Middle frontal gyrus (tissue), 1 donor: ENCODE results near the gene FBLN5.

Experiments used
- DNase-seq: peaks from one replicate; pipeline ENCODE4 v3.0.0-alpha.2; 2015; ENCODE audit warnings: low spot score; ENCODE audit errors: extremely low spot score

The FBLN5 gene, protein sequence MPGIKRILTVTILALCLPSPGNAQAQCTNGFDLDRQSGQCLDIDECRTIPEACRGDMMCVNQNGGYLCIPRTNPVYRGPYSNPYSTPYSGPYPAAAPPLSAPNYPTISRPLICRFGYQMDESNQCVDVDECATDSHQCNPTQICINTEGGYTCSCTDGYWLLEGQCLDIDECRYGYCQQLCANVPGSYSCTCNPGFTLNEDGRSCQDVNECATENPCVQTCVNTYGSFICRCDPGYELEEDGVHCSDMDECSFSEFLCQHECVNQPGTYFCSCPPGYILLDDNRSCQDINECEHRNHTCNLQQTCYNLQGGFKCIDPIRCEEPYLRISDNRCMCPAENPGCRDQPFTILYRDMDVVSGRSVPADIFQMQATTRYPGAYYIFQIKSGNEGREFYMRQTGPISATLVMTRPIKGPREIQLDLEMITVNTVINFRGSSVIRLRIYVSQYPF

DNA sequence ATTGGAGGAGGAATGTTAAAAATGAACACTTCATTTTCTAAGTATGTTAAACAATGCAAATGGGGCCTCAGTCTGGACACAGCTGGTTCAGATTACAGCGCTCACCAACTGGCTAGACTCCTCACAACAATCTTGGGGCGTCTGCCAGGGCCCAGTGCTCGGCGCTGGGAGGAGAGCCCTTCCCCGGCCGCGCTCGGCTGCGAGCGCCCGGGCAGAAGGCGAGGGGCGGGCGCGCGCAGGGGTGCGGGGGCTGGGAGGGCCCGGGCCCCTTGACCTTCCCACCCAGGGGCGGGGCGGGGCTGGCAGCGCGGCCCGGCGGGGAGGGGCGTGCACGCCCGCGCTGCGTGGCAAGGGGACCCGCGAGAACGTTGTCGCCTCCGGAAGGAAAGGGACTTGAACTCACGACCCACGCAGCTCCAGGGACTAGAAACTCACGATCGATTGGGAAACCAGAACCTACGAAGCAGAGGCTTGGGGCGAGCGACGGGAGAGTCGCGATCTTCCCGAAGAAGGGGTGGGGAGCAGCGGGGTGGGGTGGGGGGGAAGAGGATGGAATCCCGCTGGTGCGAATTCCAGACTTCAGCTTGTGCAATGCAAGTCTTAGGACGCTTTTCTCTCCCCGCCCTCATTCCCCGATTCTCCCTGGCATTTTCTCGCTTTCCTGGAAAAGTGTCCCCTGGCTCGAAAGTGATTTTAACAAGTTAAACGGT lies at the start of gene FBLN5:
Gene FBLN5, minus strand, starts transcription at position 220 of the 710 bp plus-strand sequence. CDS start 465 bp downstream, outside the sequence.
- no peak for DNase-seq

GRCh38 chr14:91996948-91997371 lies 49.5 kb upstream of the FBLN5 start:
- DNase-seq = no peak

- no peak for DNase-seq
Observed at GRCh38 chr14:91987192-91987591, 39.7 kb upstream of the FBLN5 start.

DNA sequence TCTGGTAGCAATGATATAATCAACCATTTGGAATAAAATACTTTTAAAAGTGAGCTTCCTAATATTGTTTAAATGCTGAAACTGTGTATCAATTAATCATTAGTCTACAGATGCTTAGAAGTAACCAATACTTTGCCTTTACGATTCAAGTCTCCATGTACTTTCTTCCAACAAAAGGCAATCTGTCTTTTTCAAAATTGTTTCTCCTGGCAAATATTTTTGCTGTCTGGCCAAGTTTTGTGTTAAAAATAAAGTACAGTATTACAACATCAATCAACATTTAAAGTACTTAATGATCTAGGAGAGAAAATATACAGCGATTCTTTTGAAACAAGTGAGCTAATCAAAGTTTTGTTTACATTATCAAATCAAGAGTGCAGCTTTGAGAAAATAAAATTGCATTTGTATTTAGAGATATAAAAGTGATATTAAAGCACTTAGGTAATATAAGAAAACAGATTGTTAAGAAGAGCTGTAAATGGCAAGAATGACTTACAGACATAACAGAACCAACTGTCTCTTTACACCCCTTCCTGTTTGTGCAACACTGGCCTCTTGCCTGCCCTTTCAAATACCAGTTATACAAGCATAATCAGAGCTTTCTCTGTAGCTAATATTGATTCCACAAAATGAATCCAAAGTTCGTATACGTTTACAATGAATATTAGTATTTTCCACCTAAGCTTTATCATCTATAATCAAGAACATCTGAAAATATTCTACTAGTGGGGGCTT lies 38.2 kb upstream of the FBLN5 start:
- DNase-seq = no peak

DNA sequence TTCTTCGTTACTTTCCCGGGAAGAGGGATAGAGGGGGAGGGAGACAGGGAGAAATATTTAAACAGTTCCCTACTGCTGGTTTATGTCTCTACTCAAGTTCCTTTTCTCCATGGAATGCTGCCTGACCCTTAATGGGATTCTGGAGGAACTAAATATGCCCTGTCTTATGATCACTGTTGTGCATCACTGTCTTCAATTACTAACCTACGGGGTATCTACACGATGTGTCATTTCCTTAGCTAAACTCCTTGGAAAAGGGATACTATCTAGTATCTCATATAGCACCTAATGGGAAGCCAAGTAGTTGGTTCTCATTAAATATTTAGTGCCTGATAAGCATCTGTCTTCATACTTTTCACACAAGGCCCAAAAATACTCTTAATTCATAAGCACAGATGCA lies 37.5 kb upstream of the FBLN5 start:
- DNase-seq = no peak

- DNase-seq = no peak
Observed at GRCh38 chr14:91983588-91983987, 36.1 kb upstream of the FBLN5 start.

DNA sequence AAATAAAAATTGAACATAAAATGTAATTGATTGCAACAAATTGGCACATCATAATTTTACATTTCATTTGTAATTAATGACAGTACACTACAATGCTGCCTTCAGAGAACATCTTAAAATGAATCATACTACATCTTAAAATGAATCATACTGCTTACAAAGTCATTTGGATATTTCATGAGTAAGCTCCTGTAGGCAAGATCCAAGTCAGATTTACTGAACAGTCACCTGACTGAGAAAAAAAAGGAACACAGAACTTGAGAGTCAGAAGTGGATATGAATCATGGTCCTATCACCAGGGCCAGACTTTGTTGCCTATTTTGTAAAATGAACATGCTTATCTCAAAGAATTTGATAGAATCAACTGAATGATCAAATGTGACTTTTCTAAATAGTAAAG lies 32.7 kb upstream of the FBLN5 start:
- DNase-seq = no peak

GRCh38 chr14:91977884-91978283 lies 30.4 kb upstream of the FBLN5 start:
- no peak for DNase-seq

- no peak for DNase-seq
Observed at GRCh38 chr14:91975763-91976162, 28.3 kb upstream of the FBLN5 start.

DNA sequence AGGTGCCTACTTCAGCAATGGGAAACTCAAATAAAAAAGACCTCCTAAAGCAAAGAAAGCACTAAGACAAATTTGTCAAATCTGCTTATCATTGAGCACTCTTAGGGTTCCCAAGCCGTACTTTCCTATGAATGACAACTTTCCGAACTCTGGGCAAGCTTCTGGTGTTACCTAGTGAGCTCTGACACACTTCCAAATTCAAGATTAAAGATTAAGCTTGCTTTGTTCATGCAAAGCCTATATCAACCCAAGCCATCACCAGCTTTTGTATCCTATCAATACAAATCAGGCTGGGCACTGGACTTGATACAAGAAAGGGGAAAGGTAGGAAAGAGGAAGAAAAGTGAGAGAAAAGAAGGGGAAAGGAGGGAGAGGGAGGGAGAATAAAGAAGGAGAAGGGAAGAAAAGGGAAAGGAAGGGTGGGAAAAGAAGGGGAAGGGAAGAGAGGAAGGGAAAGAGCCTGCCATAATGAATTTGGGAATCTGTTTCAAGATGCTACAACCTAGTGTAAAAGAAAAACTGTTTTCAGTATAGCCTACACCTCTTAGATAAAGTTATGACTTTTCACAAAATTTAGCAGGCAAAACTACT lies 23.8 kb upstream of the FBLN5 start:
- DNase-seq = no peak

DNA sequence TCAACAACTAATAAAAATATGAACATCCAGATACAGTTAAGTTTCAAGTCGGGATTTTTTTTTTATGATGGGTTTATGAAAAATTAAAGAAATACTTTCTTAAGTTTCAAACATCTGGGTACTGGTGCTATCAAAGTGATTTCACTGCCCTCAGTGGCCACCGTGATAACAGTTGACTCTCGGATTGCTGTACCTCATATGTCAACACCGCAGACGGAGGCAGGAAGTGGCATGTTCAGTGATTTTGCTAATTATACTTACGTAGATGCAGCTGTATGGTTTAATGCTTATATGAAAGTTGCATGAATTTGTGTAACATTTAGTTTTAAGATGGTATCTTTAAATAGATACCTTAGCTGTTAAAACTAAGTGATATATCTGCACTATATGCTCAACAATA lies 20.8 kb upstream of the FBLN5 start:
- no peak for DNase-seq

DNA sequence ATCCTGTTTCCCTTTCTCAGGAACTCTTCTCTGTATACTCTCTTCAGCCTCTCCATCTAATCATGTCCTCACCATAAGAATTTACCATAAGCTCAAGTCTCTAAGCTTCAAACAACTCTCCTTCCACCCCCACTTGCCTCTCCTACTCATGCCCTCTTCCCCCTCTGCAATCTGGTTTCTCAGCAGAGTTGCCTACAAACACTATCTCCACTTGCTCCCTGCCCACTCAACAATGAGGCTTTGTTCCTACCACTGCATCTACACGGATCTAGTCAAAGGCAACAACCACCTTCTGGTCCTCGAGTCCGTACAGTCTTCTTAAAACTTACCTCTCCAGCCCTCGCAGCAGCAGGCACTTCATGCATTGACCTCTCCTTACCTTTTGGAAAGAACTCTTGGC lies 17.2 kb upstream of the FBLN5 start:
- no peak for DNase-seq

DNA sequence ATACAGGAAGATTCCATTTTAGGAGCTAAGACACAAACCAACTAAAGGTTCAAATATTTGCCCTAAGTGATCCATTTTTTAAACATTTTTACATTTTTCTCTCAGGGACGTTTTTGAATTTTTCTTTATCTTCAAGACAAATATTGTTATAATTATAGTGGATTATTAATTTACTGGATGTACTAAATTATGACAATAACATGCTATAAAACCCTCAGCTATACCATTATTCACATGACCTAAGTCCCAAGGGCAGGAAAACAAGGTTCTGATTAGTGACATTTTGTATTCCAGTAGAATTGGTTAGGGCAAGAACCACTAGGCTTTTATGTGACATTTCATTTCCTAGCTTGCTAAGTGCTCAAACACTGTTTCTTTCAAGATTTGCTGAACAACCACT lies 16.5 kb upstream of the FBLN5 start:
- no peak for DNase-seq

DNA sequence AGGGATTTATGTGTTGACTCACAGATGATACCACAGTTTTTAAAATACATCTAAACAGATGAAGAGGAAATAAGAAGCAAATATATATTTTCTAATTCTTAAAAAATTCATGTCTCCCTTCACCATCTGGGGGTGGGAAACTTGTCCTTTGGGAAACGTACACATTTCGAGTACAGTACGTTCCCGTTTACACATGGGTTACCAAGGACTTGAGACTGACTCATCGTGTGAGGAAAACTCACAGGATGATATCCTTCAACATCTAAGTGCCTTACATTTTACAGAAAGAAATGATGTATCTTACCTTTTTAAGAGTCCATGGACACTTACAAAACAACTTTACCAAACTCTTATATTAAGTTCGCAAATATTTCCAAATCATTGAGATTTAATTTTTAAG lies 16.0 kb upstream of the FBLN5 start:
- DNase-seq = no peak

DNA sequence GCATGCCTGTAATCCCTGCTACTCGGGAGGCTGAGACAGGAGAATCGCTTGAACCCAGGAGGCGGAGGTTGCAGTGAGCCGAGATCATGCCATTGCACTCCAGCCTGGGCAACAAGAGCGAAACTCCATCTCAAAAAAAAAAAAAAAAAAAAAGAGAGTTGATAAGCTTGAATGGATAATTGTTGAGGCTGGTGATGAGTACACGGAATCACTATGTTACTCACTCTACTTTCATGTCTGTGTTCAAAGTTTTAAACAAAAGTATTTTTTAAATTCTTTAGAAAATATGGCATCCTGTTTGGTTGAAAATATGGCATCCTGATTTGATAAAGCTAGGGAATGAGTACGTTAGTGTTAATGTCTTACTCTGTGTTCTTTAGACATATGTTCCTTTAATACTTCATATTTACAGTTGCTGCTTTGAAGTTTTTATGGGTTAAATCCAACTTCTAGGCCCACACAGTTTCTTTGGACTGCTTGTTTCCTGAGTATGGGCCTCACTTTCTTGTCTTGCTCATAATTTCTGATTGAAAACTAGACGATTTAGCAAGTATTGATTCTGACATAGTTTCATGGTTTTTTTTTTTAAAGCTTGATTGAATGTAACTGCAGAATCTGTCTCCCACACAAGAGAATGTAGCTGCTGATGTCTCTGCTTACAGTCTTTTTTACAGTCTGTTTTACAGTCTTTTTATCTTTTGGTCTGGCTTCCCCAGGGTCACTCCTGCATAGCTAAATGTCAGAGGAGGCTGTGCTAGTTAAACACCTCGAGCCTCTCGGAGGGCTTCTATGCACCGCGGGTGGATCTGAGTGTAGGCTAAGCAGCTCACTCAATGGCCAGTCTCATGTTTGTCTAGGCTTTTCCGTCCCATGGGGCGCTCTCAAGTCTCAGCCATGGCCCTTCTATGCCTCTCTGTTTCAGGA lies 14.1 kb upstream of the FBLN5 start:
- DNase-seq = no peak

- DNase-seq = no peak
Observed at GRCh38 chr14:91957876-91958313, 10.4 kb upstream of the FBLN5 start.

- no peak for DNase-seq
Observed at GRCh38 chr14:91956616-91957015, 9.1 kb upstream of the FBLN5 start.

DNA sequence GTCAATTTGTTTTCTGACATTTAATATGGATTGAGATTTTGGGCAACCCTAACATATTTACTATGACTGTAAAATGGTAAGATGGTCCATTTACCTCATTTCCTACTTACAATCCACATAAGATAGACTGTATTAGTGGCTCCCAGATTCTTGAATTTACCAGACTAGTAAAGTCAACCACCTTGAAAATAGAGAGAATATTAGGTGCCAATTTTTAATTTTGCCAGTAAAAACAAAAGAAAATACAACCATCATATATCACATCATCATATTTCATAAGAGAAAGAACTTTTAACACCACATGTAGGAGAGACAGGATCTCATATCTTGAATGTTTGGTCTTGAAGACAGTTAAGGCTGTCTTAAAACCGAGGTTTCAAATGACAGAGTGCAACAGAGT lies 7.7 kb upstream of the FBLN5 start:
- no peak for DNase-seq

GRCh38 chr14:91953170-91953985 lies 5.9 kb upstream of the FBLN5 start:
- no peak for DNase-seq
